HG02763 (cell line): ENCODE measurements around the gene C5AR1.
"Not testable (repeated sequence)": the region's sequence is repeated elsewhere in the genome, so short reads cannot be mapped to it uniquely, and the experiment has no call there.

ENCODE experiments used
- ATAC-seq: cut with Tn5 transposase; IDR thresholded peaks from one replicate; pipeline ENCODE4 v1.9.1; 2021; ENCODE audit warnings: mild to moderate bottlenecking, moderate library complexity; ENCODE audit not compliant: unreplicated experiment

Gene C5AR1

GRCh38 chr19:47324502-47324901, 14.8 kb downstream of the C5AR1 start:
- no peak for ATAC-seq

- ATAC-seq: no peak
These were observed 20.8 kb downstream of the C5AR1 start for GRCh38 chr19:47330466-47330869.

DNA sequence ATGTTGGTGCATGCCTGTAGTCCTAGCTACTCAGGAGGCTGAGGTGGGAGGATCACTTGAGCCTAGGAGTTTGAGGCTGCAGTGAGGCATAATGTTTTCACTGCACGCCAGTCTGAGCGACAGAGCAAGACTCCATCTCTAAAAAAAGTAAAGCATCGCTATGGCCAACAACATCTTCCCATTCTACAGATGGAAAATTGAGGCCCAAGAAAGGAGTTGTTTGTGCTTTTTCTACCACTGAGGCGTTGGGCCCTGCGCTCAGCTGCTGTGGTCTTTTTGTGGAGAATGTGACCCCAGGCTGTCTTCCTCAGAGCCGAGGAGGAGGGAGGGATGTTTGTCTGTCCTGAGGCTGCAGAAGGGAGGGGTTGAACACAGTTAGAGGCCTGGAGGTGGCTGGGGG, 21.8 kb downstream of the C5AR1 start:
- no peak for ATAC-seq

DNA sequence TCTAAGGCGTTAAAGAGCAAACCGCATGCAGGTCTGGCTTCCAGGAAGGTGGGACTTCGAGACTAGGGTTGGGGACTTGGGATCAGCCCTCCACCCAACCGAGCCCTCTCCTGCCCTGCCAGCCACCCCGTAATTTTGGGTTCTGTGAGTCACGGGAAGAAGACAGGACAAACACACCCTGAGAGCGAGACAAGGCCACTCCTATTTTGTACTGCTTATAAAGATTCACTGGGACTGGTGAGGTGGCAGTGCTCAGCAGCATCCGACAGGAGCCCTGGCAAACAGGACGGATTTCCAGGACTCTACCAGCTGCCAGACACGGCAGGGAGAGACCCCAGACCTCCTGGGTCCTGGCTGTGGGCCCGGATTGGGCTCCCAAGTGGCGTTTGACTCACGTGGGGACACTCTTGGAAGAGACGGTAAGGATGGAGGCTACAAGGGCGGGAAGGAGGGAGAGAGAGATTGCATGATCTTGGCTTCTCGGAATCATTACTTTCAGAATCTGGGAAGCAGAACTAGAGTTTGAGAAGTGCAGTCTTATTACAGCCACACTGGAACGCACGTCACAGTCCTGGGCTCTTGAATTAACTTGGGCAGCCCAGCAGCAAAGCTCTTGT, 22.4 kb downstream of the C5AR1 start, which contains the start of gene C5AR2:
Gene C5AR2 (plus strand): TSS at position 245 of the 617 bp plus-strand sequence. CDS start 8,625 bp downstream, outside the sequence.
- no peak for ATAC-seq

DNA sequence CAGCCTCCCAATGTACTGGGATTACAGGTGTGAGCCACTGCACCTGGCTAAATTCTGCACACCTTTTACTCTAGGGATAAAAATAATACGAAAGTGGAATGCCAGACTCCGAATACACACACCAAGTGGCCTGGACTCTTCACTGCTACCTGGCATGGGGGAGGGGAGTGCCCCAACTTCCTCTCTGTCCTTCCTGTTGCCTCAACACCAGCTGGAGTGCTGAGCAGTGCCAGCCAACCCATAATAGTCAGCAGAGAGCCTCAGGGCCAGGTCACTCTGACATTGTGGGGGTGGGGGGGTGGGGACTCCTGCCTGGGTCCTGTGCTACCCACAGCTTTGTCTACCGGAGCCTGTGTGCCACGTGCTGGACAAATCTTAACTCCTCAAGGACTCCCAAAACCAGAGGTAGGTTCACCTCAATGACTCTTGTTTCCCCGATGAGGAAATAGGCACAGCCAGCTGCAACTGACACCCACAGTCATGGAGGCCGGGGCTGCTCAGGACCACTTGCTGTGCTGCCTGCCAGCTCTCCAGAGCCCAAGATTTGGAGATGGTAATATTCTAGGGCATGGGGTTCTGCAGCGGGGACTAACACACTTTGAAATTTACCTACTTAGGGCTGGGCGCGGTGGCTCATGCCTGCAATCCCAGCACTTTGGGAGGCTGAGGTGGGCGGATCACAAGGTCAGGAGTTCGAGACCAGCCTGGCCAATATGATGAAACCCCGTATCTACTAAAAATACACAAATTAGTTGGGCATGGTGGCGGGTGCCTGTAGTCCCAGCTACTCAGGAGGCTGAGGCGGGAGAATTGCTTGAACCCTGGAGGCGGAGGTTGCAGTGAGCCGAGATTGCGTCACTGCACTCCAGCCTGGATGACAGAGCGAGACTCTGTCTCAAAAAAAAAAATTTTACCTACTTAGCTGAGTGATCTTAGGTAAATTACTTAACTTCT, 27.4 kb downstream of the C5AR1 start:
- not testable (repeated sequence) for ATAC-seq

DNA sequence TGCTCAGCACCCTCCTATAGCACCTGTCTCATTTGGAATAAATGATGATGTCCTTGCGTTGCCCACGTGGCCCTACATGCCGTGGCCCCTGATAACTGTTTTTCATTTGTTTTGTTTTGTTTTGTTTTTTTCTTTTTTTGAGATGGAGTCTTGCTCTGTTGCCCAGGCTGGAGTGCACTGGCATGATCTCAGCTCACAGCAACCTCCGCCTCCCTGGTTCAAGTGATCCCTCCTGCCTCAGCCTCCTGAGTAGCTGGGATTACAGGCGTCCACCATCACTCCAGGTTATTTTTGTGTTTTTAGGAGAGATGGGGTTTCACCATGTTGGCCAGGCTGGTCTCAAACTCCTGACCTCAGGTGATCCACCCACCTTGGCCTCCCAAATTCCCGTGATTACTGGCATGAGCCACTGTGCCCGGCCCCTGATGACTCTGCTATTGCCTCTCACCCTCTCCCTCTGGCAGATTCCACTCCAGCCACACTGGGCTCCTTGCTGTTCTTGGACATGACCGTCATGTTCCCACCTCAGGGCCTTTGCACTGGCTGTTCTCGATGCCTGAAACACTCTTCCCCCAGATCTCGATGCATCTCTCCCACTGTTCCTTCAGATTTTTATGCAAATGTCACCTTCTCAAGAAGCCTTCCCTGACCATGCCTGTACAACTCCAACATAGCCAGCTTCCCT, 29.7 kb downstream of the C5AR1 start:
- no peak for ATAC-seq

DNA sequence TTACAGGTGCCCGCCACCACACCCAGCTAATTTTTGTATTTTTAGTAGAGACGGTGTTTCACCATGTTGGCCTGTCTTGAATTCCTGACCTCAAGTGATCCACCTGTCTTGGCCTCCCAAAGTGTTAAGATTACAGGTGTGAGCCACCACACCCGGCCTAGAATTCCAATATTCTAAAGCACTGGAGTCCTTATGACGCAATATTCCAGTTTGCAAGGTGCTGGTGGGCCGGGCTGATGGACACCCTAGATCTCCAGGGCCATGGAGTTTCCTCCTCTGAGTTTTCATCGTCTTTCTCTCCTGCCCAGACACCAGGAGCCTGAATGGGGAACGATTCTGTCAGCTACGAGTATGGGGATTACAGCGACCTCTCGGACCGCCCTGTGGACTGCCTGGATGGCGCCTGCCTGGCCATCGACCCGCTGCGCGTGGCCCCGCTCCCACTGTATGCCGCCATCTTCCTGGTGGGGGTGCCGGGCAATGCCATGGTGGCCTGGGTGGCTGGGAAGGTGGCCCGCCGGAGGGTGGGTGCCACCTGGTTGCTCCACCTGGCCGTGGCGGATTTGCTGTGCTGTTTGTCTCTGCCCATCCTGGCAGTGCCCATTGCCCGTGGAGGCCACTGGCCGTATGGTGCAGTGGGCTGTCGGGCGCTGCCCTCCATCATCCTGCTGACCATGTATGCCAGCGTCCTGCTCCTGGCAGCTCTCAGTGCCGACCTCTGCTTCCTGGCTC, 31.0 kb downstream of the C5AR1 start:
- ATAC-seq: no peak

- ATAC-seq: no peak
These were observed 32.1 kb downstream of the C5AR1 start for GRCh38 chr19:47341734-47342133.

GRCh38 chr19:47343194-47343802, 33.6 kb downstream of the C5AR1 start:
- no peak for ATAC-seq

DNA sequence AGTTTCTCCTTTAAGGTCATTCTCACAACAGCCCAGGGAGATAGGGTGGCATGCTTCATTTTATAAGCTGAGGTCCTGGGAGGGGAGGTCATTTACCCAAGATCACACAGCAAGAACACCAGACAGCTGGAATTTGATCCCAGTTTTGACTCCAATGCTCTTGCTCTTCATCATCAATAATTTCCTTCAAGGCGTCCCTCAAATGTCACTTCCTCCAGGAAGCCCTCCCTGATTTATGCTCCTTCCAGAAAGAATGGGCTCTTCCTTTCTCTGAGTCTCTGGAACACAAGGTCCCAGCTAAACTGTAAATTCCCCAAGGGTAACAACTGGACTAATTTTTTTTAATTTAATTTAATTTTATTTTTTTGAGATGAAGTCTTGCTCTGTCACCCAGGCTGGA, 34.8 kb downstream of the C5AR1 start:
- ATAC-seq: no peak

DNA sequence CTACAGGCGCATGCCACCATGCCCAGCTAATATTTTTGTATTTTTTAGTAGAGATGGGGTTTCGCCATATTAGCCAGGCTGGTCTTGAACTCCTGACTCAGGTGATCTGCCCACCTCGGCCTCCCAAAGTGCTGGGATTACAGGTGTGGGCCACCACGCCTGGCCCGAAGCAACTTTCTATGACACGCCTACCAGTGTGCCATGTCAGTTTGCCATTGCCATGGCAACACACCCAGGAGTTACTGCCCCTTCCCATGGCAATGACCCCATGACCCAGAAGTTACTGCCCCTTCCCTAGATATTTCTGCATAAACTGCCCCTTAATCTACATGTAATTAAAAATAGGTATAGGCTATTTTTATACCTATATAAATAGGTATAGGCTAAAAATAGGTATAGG, 36.4 kb downstream of the C5AR1 start:
- not testable (repeated sequence) for ATAC-seq

DNA sequence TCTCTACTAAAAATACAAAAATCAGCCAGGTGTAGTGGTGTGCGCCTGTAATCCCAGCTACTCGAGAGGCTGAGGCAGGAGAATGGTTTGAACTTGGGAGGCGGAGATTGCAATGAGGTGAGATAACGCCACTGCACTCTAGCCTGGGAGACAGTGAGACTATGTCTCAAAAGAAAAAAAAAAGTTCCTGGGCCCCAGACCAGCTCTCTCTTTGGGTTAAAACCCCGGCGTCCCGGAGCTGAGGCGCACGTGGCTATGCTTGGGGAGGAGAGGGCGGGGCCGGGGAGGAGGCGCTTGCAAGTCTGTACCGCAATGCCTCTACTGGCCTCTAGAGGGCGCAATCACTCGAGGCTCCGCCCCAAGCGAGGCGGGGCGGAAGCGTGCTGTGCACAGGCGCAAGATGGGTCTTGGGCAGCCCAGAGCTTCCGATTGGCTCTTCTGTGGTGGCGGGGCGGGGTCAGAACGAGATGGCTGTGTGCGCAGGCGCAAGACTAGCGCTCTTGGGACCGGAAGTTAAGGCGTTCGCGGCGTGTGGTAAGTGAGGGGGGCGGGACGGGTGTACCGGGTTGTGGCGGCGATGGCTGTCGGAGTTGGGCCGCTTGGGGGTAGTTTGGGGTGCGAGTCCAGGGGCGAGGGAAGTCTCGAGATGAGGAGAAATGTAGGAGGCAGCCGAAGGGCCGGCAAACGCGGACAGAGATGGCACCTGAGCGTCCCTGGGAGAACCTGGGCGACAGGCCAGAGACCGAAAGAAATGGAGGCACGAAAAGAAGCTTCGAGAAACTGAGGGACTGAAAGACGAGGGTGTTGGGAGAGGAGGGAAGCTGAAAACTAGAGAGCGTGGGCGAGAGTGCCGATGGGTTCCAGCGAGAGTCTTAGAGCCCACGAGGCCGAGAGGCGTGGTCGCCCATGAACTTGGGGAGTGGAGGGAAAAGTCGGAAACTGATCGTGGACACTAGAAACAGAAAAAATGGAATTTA, 39.4 kb downstream of the C5AR1 start, which contains the start of gene DHX34:
Gene DHX34 (plus strand): TSS at position 497 of the 977 bp plus-strand sequence. CDS start 3,716 bp downstream, outside the sequence.
- ATAC-seq: peak; percentile 97

DNA sequence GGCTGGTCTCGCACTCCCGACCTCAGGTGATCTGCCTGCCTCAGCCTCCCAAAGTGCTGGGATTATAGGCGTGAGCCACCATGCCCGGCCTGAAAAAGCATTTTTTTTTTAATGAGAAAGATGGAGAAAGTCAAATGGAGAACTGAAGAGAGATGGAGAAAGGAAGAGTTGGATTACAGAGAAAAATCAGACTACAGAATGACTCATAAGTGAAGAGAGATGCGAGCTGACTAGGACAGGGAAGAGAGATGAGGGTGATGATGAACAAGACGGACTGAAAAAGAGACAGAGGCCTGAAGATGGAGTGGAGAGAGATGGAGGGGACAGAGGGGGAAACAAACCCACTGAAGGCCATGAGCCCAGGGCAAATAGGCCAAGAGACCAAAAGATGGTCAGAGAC, 41.0 kb downstream of the C5AR1 start:
- no peak for ATAC-seq

DNA sequence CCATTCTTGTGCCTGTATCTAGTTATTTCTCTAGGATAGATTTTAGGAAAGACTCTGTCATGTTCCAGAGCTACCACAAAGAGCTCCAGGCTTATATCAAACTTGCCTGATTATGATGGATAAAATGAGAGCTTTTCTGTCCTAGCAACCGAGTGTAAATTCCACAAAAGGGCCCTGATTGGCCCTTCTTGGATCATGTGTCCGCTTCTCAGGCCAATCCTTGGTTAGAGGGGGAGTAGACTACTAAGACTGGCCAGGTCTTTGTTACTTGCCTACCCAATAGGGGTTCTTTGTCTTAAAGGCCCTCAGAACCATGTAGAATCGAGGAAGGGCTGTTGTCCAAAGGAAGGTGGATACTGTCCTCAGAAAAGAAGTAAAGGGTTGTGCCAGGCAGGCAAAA, 41.9 kb downstream of the C5AR1 start:
- ATAC-seq: no peak

- ATAC-seq: no peak
These were observed 42.4 kb downstream of the C5AR1 start for GRCh38 chr19:47352095-47352494.

GRCh38 chr19:47353307-47353712, 43.6 kb downstream of the C5AR1 start:
- ATAC-seq: no peak

- ATAC-seq: no peak
These were observed 47.2 kb downstream of the C5AR1 start for GRCh38 chr19:47356900-47357299.

DNA sequence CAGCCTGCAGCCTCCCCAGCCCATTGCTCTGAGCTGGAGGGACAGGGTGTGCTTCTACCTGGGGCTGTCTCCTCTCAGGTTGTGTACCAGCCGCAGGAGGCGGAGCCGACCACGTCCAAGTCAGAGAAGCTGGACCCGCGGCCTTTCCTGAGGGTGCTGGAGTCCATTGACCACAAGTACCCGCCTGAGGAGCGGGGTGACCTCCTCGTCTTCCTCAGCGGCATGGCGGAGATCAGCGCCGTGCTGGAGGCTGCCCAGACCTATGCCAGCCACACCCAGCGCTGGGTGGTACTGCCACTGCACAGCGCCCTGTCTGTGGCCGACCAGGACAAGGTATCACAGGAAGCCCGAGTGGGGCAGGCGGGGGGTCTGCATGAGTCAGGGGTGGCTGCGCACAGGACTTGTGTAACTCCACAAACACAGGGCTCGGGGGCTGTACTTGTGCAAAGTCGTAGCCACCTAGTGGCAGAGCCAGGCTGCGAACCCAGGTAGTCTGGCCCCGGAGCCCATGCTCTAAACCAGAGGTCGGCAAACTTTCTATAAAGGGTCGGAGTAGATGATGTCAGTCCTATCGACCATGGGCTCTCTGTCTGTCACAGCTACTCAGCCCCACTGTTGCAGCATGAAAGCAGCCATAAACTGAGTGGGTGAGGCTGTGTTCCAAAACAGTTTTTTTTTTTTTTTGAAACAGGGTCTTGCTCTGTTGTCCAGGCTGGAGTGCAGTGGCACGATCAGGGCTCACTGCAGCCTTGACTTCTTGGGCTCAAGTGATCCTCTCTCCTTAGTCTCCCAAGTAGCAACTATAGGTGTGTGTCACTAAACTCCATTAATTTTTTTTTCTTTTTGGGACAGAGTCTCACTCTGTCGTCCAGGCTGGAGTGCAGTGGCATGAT, 48.4 kb downstream of the C5AR1 start:
- ATAC-seq: no peak
